NCI-H345 (cell line): ENCODE data around the gene MLC1.
A peak's percentile ranks its signal among the peaks of the same experiment; 100 is the strongest.

Source experiments
- DNase-seq: peaks from one replicate; lab custom pipeline; 2025; lab: John Stamatoyannopoulos, UW

MLC1 gene

GRCh38 chr22:50085211-50085972 is at the start of gene MLC1:
Gene MLC1 (minus strand): TSS chr22:50085426. CDS start chr22:50084902, 524 bp downstream.
- DNase-seq = no peak

- DNase-seq = no peak
Measured at GRCh38 chr22:50134481-50134880, 49.3 kb upstream of the MLC1 start.

GRCh38 chr22:50131894-50132293 is 46.7 kb upstream of the MLC1 start:
- no peak for DNase-seq

- DNase-seq = peak; percentile 68
Measured at GRCh38 chr22:50129121-50129736, 44.0 kb upstream of the MLC1 start.

- DNase-seq = no peak
Measured at GRCh38 chr22:50125029-50125428, 39.8 kb upstream of the MLC1 start.

- DNase-seq = no peak
Measured at GRCh38 chr22:50123119-50123518, 37.9 kb upstream of the MLC1 start.

GRCh38 chr22:50121202-50121740 is 36.0 kb upstream of the MLC1 start:
- no peak for DNase-seq

GRCh38 chr22:50119768-50120251 is 34.6 kb upstream of the MLC1 start:
- peak; percentile 6 for DNase-seq

GRCh38 chr22:50119169-50119767 is 34.0 kb upstream of the MLC1 start:
- no peak for DNase-seq

- no peak for DNase-seq
Measured at GRCh38 chr22:50118557-50119168, 33.4 kb upstream of the MLC1 start.

GRCh38 chr22:50118129-50118528 is 32.9 kb upstream of the MLC1 start:
- no peak for DNase-seq

GRCh38 chr22:50117168-50117762 is 32.0 kb upstream of the MLC1 start:
- DNase-seq = no peak

GRCh38 chr22:50115693-50116092 is 30.5 kb upstream of the MLC1 start:
- DNase-seq = no peak

GRCh38 chr22:50114221-50115021 is 29.2 kb upstream of the MLC1 start:
- peak; percentile 46 for DNase-seq

- DNase-seq = no peak
Measured at GRCh38 chr22:50112151-50113118, 27.2 kb upstream of the MLC1 start.

- no peak for DNase-seq
Measured at GRCh38 chr22:50111056-50111455, 25.8 kb upstream of the MLC1 start.

GRCh38 chr22:50107529-50107928 is 22.3 kb upstream of the MLC1 start:
- DNase-seq = no peak

GRCh38 chr22:50105208-50106100 is 20.2 kb upstream of the MLC1 start:
- DNase-seq = no peak

GRCh38 chr22:50104141-50104544 is 18.9 kb upstream of the MLC1 start:
- peak; percentile 3 for DNase-seq
